Suprapubic skin (tissue), 4 donors: ENCODE results near the gene SLC39A13.

ENCODE experiments used
- CTCF ChIP-seq, 2 donors: fragments of 200-600 bp in 1 of 2; fragments of 450-650 bp in 1 of 2; sonication (generic) in 1 of 2; IDR thresholded peaks; one replicate each; pipeline ENCODE4 v1.5.1; 2016 to 2019; ENCODE audit warnings: antibody characterized with exemption in 2 of 2, mild to moderate bottlenecking in 1 of 2, moderate library complexity in 1 of 2
- EP300 ChIP-seq: sonication (generic); formaldehyde crosslinking; IDR thresholded peaks from one replicate; pipeline ENCODE4 v1.6.1; 2017; ENCODE audit warnings: antibody characterized with exemption
- POLR2A ChIP-seq, 2 donors: fragments of 450-650 bp; IDR thresholded peaks; one replicate each; pipeline ENCODE4 v1.6.1; 2017; ENCODE audit warnings: antibody characterized with exemption in 2 of 2, mild to moderate bottlenecking in 2 of 2, moderate library complexity in 2 of 2
- POLR2AphosphoS5 ChIP-seq, 3 donors: sonication (generic); formaldehyde crosslinking; IDR thresholded peaks; one replicate each; pipeline ENCODE4 v1.6.1; 2017; ENCODE audit warnings: antibody characterized with exemption in 3 of 3

GRCh38 chr11:47387944-47388696 is 20.3 kb upstream of the SLC39A13 start:
- TF ChIP-seq CTCF (IDR thresholded peaks at IDR 0.05) (no peak), POLR2A (IDR thresholded peaks at IDR 0.05) (no peak), EP300 (no peak), POLR2AphosphoS5 (IDR thresholded peaks at IDR 0.05) (no peak)
